H1 (cell line): Measurements from ENCODE around the gene RIC8A. TPM values are rescaled to one million over a fixed set of nuclear protein-coding genes. Genes with fewer than 3 reads are reported as not detected.

Source experiments
- CTCF ChIA-PET: fragments of 300-600 bp; sonication (Branson Sonifier 250); formaldehyde crosslinking; loops from one replicate; lab custom pipeline; 2021; ENCODE audit not compliant: partially characterized antibody; lab: Charles Lee
- POLR2A ChIA-PET: fragments of 300-600 bp; sonication (Branson Sonifier 250); formaldehyde crosslinking; loops from one replicate; lab custom pipeline; 2021; ENCODE audit warnings: inconsistent platforms; ENCODE audit not compliant: partially characterized antibody; lab: Charles Lee
- DNase-seq, 2 experiments: peaks; one replicate each; pipeline versions ENCODE4 v3.0.0 to v3.0.0-alpha.2; 2010 to 2022; ENCODE audit warnings: low spot score in 2 of 2, low read depth in 1 of 2, mixed read lengths in 1 of 2
- FAIRE-seq: peaks from 2 replicates; lab custom pipeline; 2011; peaks lifted over from hg19 to GRCh38; lab: Jason Lieb, UNC
- H2AFZ ChIP-seq: 2 replicates; pipeline ENCODE4 v1.8.1; 2012; ENCODE audit warnings: low read length, inconsistent platforms
- H2AK5ac ChIP-seq: 2 replicates; pipeline ENCODE4 v1.6.1; 2013; ENCODE audit warnings: low read depth, low read length
- H2BK120ac ChIP-seq: replicated peaks from 2 replicates; pipeline ENCODE3; 2013; ENCODE audit warnings: low read depth, low read length, inconsistent platforms
- H2BK12ac ChIP-seq: 2 replicates; pipeline ENCODE4 v1.6.1; 2013; ENCODE audit warnings: low read depth, low read length
- H2BK15ac ChIP-seq: 2 replicates; pipeline ENCODE4 v1.6.1; 2013; ENCODE audit warnings: low read length
- H2BK20ac ChIP-seq: 2 replicates; pipeline ENCODE4 v1.6.1; 2013; ENCODE audit warnings: low read length
- H2BK5ac ChIP-seq: 2 replicates; pipeline ENCODE4 v1.6.1; 2013; ENCODE audit warnings: low read depth, low read length
- H3K14ac ChIP-seq: 2 replicates; pipeline ENCODE4 v1.6.1; 2013; ENCODE audit warnings: inconsistent platforms; ENCODE audit not compliant: insufficient read length
- H3K18ac ChIP-seq: 2 replicates; pipeline ENCODE4 v1.6.1; 2013; ENCODE audit warnings: low read length; ENCODE audit errors: extremely low read depth
- H3K23ac ChIP-seq: 2 replicates; pipeline ENCODE4 v1.6.1; 2013; ENCODE audit warnings: inconsistent platforms; ENCODE audit not compliant: insufficient read length
- H3K23me2 ChIP-seq: 2 replicates; pipeline ENCODE4 v1.6.1; 2013; ENCODE audit warnings: low read depth, low read length
- H3K27ac ChIP-seq: 2 replicates; pipeline ENCODE4 v1.6.1; 2011; ENCODE audit warnings: low read depth, low read length, inconsistent platforms
- H3K27me3 ChIP-seq, 4 experiments: replicated peaks in 1 of 4; 1 replicate in 1 of 4; 2 replicates in 3 of 4; pipeline versions ENCODE4 v1.6.1 to v1.8.1; 2011 to 2013; ENCODE audit warnings: low read length in 3 of 4, mild to moderate bottlenecking in 3 of 4, inconsistent platforms in 2 of 4, mixed read lengths in 2 of 4, moderate library complexity in 1 of 4; ENCODE audit not compliant: control insufficient read depth in 3 of 4, insufficient read depth in 3 of 4; ENCODE audit errors: extremely low read depth in 1 of 4
- H3K36me3 ChIP-seq, 4 experiments: 2 replicates each; pipeline versions ENCODE4 v1.6.1 to v1.8.1; 2011 to 2013; ENCODE audit warnings: mild to moderate bottlenecking in 4 of 4, low read length in 3 of 4, moderate library complexity in 2 of 4, control low read depth in 1 of 4, inconsistent platforms in 1 of 4; ENCODE audit not compliant: insufficient read depth in 4 of 4, control insufficient read depth in 2 of 4
- H3K4ac ChIP-seq: replicated peaks from 2 replicates; pipeline ENCODE3; 2013; ENCODE audit warnings: low read length, low read depth, mixed read lengths, inconsistent platforms; ENCODE audit not compliant: insufficient read length
- H3K4me1 ChIP-seq, 4 experiments: replicated peaks in 1 of 4; 1 replicate in 1 of 4; 2 replicates in 3 of 4; pipeline versions ENCODE4 v1.6.1 to v1.8.1; 2011 to 2013; ENCODE audit warnings: low read length in 3 of 4, inconsistent platforms in 2 of 4, mixed read lengths in 1 of 4; ENCODE audit not compliant: insufficient read depth in 4 of 4, control insufficient read depth in 3 of 4
- H3K4me2 ChIP-seq, 2 experiments: 2 replicates each; pipeline versions ENCODE4 v1.6.1 to v1.8.1; 2011 to 2013; ENCODE audit warnings: low read depth in 2 of 2, low read length in 2 of 2, control low read depth in 1 of 2, inconsistent platforms in 1 of 2, mild to moderate bottlenecking in 1 of 2; ENCODE audit not compliant: insufficient read depth in 1 of 2
- H3K4me3 ChIP-seq, 4 experiments: fragments of 200-600, 300-600 bp in 1 of 4; sonication (generic), shearing (Covaris generic), sonication (Bioruptor Twin) in 1 of 4; 2 replicates each; pipeline versions ENCODE4 v1.5.1 to v1.8.1; 2011 to 2016; ENCODE audit warnings: low read length in 4 of 4, low read depth in 3 of 4, control low read depth in 2 of 4, inconsistent platforms in 2 of 4, mild to moderate bottlenecking in 2 of 4, mixed read lengths in 1 of 4, moderate library complexity in 1 of 4; ENCODE audit not compliant: insufficient read depth in 2 of 4; ENCODE audit errors: extremely low read depth in 1 of 4
- H3K56ac ChIP-seq: replicated peaks from 2 replicates; pipeline ENCODE3; 2013; ENCODE audit warnings: low read depth, mild to moderate bottlenecking, mixed read lengths, low read length, inconsistent platforms; ENCODE audit not compliant: insufficient read length
- H3K79me1 ChIP-seq: 2 replicates; pipeline ENCODE4 v1.6.1; 2013; ENCODE audit warnings: low read depth, low read length, control low read depth
- H3K79me2 ChIP-seq, 2 experiments: 2 replicates each; pipeline versions ENCODE4 v1.6.1 to v1.8.1; 2012 to 2013; ENCODE audit warnings: low read length in 2 of 2, mild to moderate bottlenecking in 2 of 2, inconsistent platforms in 1 of 2; ENCODE audit not compliant: insufficient read depth in 2 of 2, control insufficient read depth in 1 of 2
- H3K9ac ChIP-seq, 4 experiments: replicated peaks in 1 of 4; 1 replicate in 1 of 4; 2 replicates in 3 of 4; pipeline versions ENCODE4 v1.6.1 to v1.8.1; 2011 to 2013; ENCODE audit warnings: low read depth in 3 of 4, low read length in 3 of 4, control low read depth in 2 of 4, mild to moderate bottlenecking in 2 of 4, moderate library complexity in 2 of 4, inconsistent platforms in 1 of 4; ENCODE audit errors: extremely low read depth in 1 of 4
- H3K9me3 ChIP-seq, 2 experiments: 2 replicates each; pipeline versions ENCODE4 v1.6.1 to v1.8.1; 2012 to 2013; ENCODE audit warnings: mild to moderate bottlenecking in 2 of 2, moderate library complexity in 2 of 2, control low read depth in 1 of 2, inconsistent platforms in 1 of 2, low read depth in 1 of 2, low read length in 1 of 2, mixed read lengths in 1 of 2; ENCODE audit not compliant: insufficient read depth in 2 of 2
- H4K20me1 ChIP-seq, 2 experiments: replicated peaks in 1 of 2; 2 replicates each; pipeline versions ENCODE3 to v1.8.1; 2011 to 2013; ENCODE audit warnings: inconsistent platforms in 2 of 2, low read length in 2 of 2, mild to moderate bottlenecking in 1 of 2; ENCODE audit not compliant: insufficient read depth in 2 of 2, control insufficient read depth in 1 of 2
- H4K5ac ChIP-seq: 2 replicates; pipeline ENCODE4 v1.6.1; 2013; ENCODE audit warnings: low read length, low read depth, mixed read lengths, inconsistent platforms; ENCODE audit not compliant: insufficient read length
- H4K8ac ChIP-seq: 2 replicates; pipeline ENCODE4 v1.8.0; 2013; ENCODE audit warnings: mild to moderate bottlenecking, moderate library complexity, low read length, inconsistent platforms; ENCODE audit not compliant: insufficient read depth; ENCODE audit errors: extremely low read depth
- H4K91ac ChIP-seq: replicated peaks from 2 replicates; pipeline ENCODE3; 2013; ENCODE audit warnings: low read length, mixed read lengths, inconsistent platforms; ENCODE audit not compliant: insufficient read length
- FOSL1 ChIP-seq: IDR thresholded peaks from 2 replicates; pipeline ENCODE4 v1.6.1; 2011; ENCODE audit warnings: mild to moderate bottlenecking, low read depth, low read length, moderate library complexity; ENCODE audit not compliant: insufficient read depth
- KDM1A ChIP-seq: fragments of 200-600, 300-600 bp; sonication (generic); IDR thresholded peaks from 2 replicates; pipeline ENCODE4 v1.7.1; 2016; ENCODE audit warnings: mild to moderate bottlenecking, low read length, borderline replicate concordance
- MAFK ChIP-seq: IDR thresholded peaks from 2 replicates; pipeline ENCODE4 v1.6.1; 2012; ENCODE audit warnings: low read depth, mild to moderate bottlenecking, improper control_type of control experiment, low read length
- SIRT6 ChIP-seq: IDR thresholded peaks from one replicate; pipeline ENCODE4 v1.7.1; 2012; ENCODE audit warnings: low read length, inconsistent platforms
- SP4 ChIP-seq: IDR thresholded peaks from 2 replicates; pipeline ENCODE4 v1.6.1; 2012; ENCODE audit warnings: low read length, inconsistent platforms
- WGBS, 2 experiments: shearing (Covaris generic) in 1 of 2; methylation state at CpG; one replicate each; pipeline versions ENCODE4 v1.1.6 to v1.1.7; 2013 to 2015; ENCODE audit warnings: low lambda C conversion rate in 2 of 2, mixed read lengths in 2 of 2, inconsistent platforms in 1 of 2, low coverage in 1 of 2, missing lambda C conversion rate in 1 of 2; ENCODE audit not compliant: insufficient replicate concordance in 2 of 2, insufficient coverage in 1 of 2, insufficient read length in 1 of 2; ENCODE audit errors: extremely low coverage in 1 of 2, missing lambda C conversion rate in 1 of 2; 5-methylcytosine and 5-hydroxymethylcytosine counted together
- polyA plus RNA-seq, 7 experiments: library from polyadenylated mRNA; depleted of rRNA in 3 of 7; stranded (reverse) in 5 of 7; unstranded in 2 of 7; fragments of >200 nt in 5 of 7; fragments of 200-250 nt in 2 of 7; gene quantifications; 1 replicate in 5 of 7; 2 replicates in 1 of 7; 4 replicates in 1 of 7; pipeline versions ENCODE4 v1.2.1 to v1.2.3, GENCODE V29; 2011 to 2013; ENCODE audit warnings: missing spikeins in 2 of 7, mixed read lengths in 2 of 7
- total RNA-seq: library from RNA; stranded (reverse); fragmentation: NEBNext Ultra II Directional; extraction: Animal tissue kit (Norgen Biotek cat#: 25700); gene quantifications from 2 replicates; pipeline ENCODE4 v1.2.1, GENCODE V29; 2021

RIC8A gene
- total and polyA plus RNA-seq, 2 of the 8 experiments (the other 6 are each of a cell fraction or from before 2014, with no cell fraction given) = 67.0 to 105 TPM

- WGBS, 2 experiments = 87% methylated on average over 29 of the region's 29 CpGs; no CpG with 5 or more reads in 1 of the 2 experiments
- Histone ChIP-seq H3K14ac (no peak overlapping the region), H3K4ac (no peak overlapping the region), H3K4me2 (no peak overlapping the region), H3K79me2 (no peaks in the 10 kb centered on the region), H3K4me3 (no peak overlapping the region), H3K4me1 (no peaks in the 10 kb centered on the region), H3K79me1 (no peaks in the 10 kb centered on the region), H2AK5ac (no peak overlapping the region), H3K36me3 (peaks cover 2 to 17% (median 8%) of the 10 kb centered on the region in 4 experiments; a peak in 6 of 8 replicates), H3K23ac (no peak overlapping the region), H3K27ac (no peak overlapping the region), H4K20me1 (peaks cover 0 to 1% of the 10 kb centered on the region in 2 experiments), H3K27me3 (no peaks in the 10 kb centered on the region), H4K8ac (no peak overlapping the region), H3K9ac (no peak overlapping the region), H3K23me2 (no peaks in the 10 kb centered on the region), H3K9me3 (no peaks in the 10 kb centered on the region), H2BK20ac (no peak overlapping the region), H2BK5ac (no peak overlapping the region), H2BK15ac (no peak overlapping the region), H2BK12ac (no peak overlapping the region), H2AFZ (no peak overlapping the region), H3K56ac (no peak overlapping the region), H4K91ac (no peak overlapping the region), H4K5ac (no peak overlapping the region), H2BK120ac (no peak overlapping the region), H3K18ac (no peak overlapping the region)
- DNase-seq = no peak
- CTCF ChIA-PET = interaction anchor here (0.8 to 1.7 kb wide), 4 partner anchors 11 to 143 kb away, joined by 3 to 7 read pairs (median 4); no protein-coding TSS in a partner anchor
- FAIRE-seq = no peak
- no peak for TF ChIP-seq KDM1A
- TF ChIP-seq SIRT6 = no peak
- no peak for TF ChIP-seq FOSL1
- no peak for TF ChIP-seq MAFK
- no peak for TF ChIP-seq SP4
- POLR2A ChIA-PET = interaction anchor here (1.8 to 8.7 kb wide), 3 partner anchors 9 to 13 kb away, joined by 3 to 99 read pairs (median 7); partner anchors contain the start of gene SIRT3
Measured at GRCh38 chr11:218815-219593, 11.5 kb downstream of the RIC8A start.
